ENCODE measurements around the gene CAB39. TPM values are rescaled to one million over a fixed set of nuclear protein-coding genes. Genes with fewer than 3 reads are reported as not detected.

The CAB39 gene
- total RNA-seq, 1 donor from 2014 or later: 62.9 TPM

DNA sequence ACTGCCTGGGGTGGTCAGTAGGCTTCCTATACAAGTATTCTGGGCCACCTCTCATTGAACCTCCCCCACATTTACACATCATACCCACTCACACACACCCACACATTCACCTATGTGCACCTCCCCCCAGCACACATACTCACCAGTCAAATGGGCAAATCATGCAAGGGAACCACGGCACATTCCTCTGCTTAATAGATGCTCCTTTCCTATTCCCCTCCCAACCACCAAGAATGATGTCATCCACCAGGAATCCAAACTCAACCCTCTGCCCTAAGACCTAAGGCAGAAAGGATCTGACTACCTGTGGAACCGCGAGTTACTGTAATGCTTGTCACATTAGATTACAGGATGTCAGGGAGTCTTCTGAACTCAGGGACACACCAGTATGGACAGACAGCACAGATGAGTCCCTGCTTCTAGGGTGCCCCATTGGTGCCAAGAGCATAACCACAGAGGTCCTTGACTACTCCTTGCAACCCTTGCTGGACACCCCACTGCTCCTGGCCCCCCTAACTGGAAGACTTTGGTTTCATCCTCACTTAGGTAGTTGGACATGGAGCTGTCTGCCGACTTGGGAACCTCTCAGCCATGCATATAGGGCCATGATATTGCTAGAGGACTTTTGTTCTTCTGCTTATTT, 21.5 kb upstream of the CAB39 start:
- TF ChIP-seq, protein P1, sequence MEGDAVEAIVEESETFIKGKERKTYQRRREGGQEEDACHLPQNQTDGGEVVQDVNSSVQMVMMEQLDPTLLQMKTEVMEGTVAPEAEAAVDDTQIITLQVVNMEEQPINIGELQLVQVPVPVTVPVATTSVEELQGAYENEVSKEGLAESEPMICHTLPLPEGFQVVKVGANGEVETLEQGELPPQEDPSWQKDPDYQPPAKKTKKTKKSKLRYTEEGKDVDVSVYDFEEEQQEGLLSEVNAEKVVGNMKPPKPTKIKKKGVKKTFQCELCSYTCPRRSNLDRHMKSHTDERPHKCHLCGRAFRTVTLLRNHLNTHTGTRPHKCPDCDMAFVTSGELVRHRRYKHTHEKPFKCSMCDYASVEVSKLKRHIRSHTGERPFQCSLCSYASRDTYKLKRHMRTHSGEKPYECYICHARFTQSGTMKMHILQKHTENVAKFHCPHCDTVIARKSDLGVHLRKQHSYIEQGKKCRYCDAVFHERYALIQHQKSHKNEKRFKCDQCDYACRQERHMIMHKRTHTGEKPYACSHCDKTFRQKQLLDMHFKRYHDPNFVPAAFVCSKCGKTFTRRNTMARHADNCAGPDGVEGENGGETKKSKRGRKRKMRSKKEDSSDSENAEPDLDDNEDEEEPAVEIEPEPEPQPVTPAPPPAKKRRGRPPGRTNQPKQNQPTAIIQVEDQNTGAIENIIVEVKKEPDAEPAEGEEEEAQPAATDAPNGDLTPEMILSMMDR (IDR thresholded peaks at IDR 0.05): no peak
- Histone ChIP-seq H3K9me3 (no peaks in the 10 kb centered on the region), H3K4me3 (no peak overlapping the region), H3K27me3 (no peaks in the 10 kb centered on the region), H3K27ac (no peak overlapping the region), H3K4me1 (no peaks in the 10 kb centered on the region), H3K36me3 (no peaks in the 10 kb centered on the region)
- no peak for DNase-seq (ENCODE audit: low spot score in 2 of 2)
- intact Hi-C loops (cut with DNase I): no loop called here

DNA sequence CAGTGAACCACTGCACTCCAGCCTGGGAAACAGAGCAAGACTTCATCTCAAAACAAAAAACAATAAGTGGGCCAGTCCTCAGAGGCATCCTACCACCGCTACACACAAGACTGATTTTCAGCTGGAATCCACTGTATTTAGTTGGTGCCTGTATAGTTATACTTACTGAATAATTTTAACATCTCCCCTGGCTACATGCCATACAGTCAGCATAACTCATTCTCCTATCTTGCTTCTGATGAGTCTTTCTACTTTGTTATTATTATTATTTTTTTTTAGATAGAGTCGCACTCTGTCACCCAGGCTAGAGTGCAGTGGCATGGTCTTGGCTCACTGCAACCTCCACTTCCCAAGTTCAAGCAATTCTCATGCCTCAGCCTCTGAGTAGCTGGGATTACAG, 19.9 kb upstream of the CAB39 start:
- Histone ChIP-seq H3K27me3 (no peaks in the 10 kb centered on the region), H3K4me1 (no peaks in the 10 kb centered on the region), H3K27ac (no peak overlapping the region), H3K9me3 (no peaks in the 10 kb centered on the region), H3K36me3 (no peaks in the 10 kb centered on the region), H3K4me3 (no peak overlapping the region)
- DNase-seq (ENCODE audit: low spot score in 2 of 2): no peak
- TF ChIP-seq, protein P1 (IDR thresholded peaks at IDR 0.05): no peak
- intact Hi-C loops (cut with DNase I): no loop called here

DNA sequence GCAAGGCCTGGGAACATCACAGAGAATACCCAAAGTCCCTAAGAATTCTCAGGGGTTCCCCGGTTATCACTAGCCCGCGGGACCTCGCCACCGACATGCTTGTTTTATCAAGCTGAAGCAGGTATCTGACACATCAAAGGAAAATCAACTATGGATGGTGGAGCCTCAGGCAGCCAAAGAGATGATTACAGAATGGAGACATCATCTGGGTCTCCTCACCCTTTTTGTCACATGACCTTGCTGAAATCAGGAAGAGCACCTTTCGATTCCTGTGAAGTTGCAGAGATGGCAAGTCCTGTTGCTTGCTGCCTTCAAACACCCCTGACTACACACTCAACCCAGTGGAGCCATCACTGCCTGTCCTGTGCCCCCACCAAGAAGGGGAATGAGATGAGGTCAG, 19.2 kb upstream of the CAB39 start:
- H3K27ac ChIP-seq: no peak overlapping the region
- TF ChIP-seq, protein P1 (IDR thresholded peaks at IDR 0.05): no peak
- H3K36me3 ChIP-seq: no peaks in the 10 kb centered on the region
- intact Hi-C loops (cut with DNase I): no loop called here
- H3K4me3 ChIP-seq: no peak overlapping the region
- no peaks in the 10 kb centered on the region for H3K9me3 ChIP-seq
- no peaks in the 10 kb centered on the region for H3K27me3 ChIP-seq
- no peak for DNase-seq (ENCODE audit: low spot score in 2 of 2)
- no peaks in the 10 kb centered on the region for H3K4me1 ChIP-seq

DNA sequence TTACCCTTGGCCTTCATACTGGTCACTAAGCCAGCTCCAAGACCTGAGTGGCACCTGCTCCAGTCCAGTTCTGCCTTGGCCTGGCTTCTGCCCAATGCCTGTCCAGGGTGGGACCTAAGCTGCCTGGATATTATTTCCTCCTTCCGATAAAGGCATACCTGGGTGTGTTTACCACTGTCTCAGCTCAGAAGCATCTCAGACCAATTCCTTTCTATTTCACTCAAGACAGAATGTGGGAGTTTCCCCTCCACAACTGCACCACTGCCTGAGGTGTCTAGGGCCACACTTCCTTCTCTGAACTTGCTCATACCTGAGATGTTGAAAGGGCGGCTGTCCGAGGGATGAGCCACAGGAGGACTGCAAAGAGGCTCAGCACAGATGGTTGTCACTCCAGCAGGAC, 18.4 kb upstream of the CAB39 start:
- no peaks in the 10 kb centered on the region for H3K9me3 ChIP-seq
- H3K4me3 ChIP-seq: no peak overlapping the region
- no peaks in the 10 kb centered on the region for H3K4me1 ChIP-seq
- no peak overlapping the region for H3K27ac ChIP-seq
- H3K36me3 ChIP-seq: no peaks in the 10 kb centered on the region
- TF ChIP-seq, protein P1 (IDR thresholded peaks at IDR 0.05): no peak
- intact Hi-C loops (cut with DNase I): no loop called here
- no peaks in the 10 kb centered on the region for H3K27me3 ChIP-seq
- DNase-seq (ENCODE audit: low spot score in 2 of 2): no peak

DNA sequence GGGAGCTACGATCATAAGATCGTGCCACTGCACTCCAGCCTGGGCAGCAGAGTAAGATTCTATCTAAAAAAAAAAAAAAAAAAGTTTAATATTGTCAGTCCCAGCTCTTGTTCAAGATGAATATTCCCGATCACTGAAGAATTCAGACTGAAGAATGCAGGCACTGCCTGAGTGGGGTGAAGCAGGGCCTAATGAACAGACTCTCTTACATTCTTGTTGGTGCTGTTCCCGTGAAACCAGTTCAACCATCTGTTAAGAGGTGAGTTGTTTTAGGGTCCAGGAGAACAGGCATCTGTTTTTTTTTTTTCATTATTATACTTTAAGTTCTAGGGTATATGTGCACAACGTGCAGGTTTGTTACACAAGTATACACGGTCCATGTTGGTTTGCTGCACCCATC, 17.1 kb upstream of the CAB39 start:
- H3K4me3 ChIP-seq: no peak overlapping the region
- no peaks in the 10 kb centered on the region for H3K9me3 ChIP-seq
- intact Hi-C loops (cut with DNase I): no loop called here
- TF ChIP-seq, protein P1 (IDR thresholded peaks at IDR 0.05): no peak
- no peak overlapping the region for H3K27ac ChIP-seq
- H3K4me1 ChIP-seq: no peaks in the 10 kb centered on the region
- DNase-seq (ENCODE audit: low spot score in 2 of 2): no peak
- no peaks in the 10 kb centered on the region for H3K36me3 ChIP-seq
- no peaks in the 10 kb centered on the region for H3K27me3 ChIP-seq

DNA sequence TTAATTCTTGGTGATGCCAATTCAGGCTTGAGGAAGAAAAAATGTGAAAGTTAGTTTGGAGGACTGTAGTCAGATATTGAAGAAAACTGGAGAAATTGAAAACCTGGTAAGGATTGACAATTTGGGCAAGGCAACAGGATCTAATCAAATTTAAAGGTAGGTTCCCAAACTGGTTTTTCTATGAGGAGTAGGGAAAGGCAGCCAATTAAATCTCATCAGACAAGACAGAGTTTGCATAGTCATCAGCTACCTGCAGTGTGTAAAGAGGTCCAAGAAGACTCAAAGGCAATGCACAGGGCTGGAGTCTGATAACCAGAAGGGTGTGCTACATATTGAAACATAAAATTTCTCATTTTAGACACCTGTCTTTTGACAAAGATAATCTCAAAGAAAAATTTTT, 16.0 kb upstream of the CAB39 start:
- intact Hi-C loops (cut with DNase I): no loop called here
- no peaks in the 10 kb centered on the region for H3K27me3 ChIP-seq
- no peak overlapping the region for H3K27ac ChIP-seq
- DNase-seq (ENCODE audit: low spot score in 2 of 2): no peak
- TF ChIP-seq, protein P1 (IDR thresholded peaks at IDR 0.05): no peak
- H3K4me3 ChIP-seq: no peak overlapping the region
- H3K36me3 ChIP-seq: no peaks in the 10 kb centered on the region
- no peaks in the 10 kb centered on the region for H3K9me3 ChIP-seq
- H3K4me1 ChIP-seq: no peaks in the 10 kb centered on the region

All from ascending aorta (tissue), 2 donors.